ENCODE data around the gene PHOSPHO2. TPM values are rescaled to one million over a fixed set of nuclear protein-coding genes. Genes with fewer than 3 reads are reported as not detected.

Gene PHOSPHO2
- total and polyA plus RNA-seq, 10 of the 15 experiments (the other 5 are each of a cell fraction or from before 2014, with no cell fraction given) = 2.7 to 7.6 (median 4.2) TPM

- TF ChIP-seq RELB (IDR thresholded peaks at IDR 0.05; ENCODE audit: low read depth) (no peak), SUZ12 (IDR thresholded peaks at IDR 0.05; ENCODE audit: unreplicated experiment) (no peak), CREM (IDR thresholded peaks at IDR 0.05; ENCODE audit: low read depth) (no peak), SRF (IDR thresholded peaks at IDR 0.05; ENCODE audit: low read depth in 2 of 2, low read length in 2 of 2) (no peak)
Observed at GRCh38 chr2:169662744-169663143, 31.5 kb upstream of the PHOSPHO2 start (continued).

- H4K20me1 ChIP-seq (ENCODE audit: control insufficient read depth, insufficient read depth) = no peaks in the 10 kb centered on the region
- no TSS peak for BruUV-seq (replicated peaks)
- ChIA-PET CTCF (no interaction called here), SMC1A (ENCODE audit: uncharacterized antibody, unreplicated experiment) (no interaction called here), RAD21 (ENCODE audit: unreplicated experiment) (no interaction called here), POLR2A (no interaction called here)
- ATAC-seq (no peak), DNase-seq (ENCODE audit: low read depth, low spot score) (no peak), FAIRE-seq (no peak)
- H3K4me1 ChIP-seq (ENCODE audit: control insufficient read depth, insufficient read depth, low read length) = no peaks in the 10 kb centered on the region; the same call in 1 of the 2 replicates
- H3K4me3 ChIP-seq = no peak overlapping the region
- WGBS (ENCODE audit: insufficient coverage, insufficient replicate concordance, low lambda C conversion rate, missing lambda C conversion rate) = 10% methylated on average over 3 of the region's 3 CpGs
- no peak overlapping the region for H2AFZ ChIP-seq (ENCODE audit: control insufficient read depth, low read depth, low read length)
- H3K9ac ChIP-seq (ENCODE audit: control insufficient read depth, insufficient read depth, low read length) = no peak overlapping the region
- H3K79me2 ChIP-seq (ENCODE audit: control insufficient read depth, insufficient read depth, low read length) = no peaks in the 10 kb centered on the region
- in situ Hi-C loops (cut with MboI) (no loop called here), intact Hi-C loops (cut with micrococcal nuclease; ENCODE audit: unreplicated experiment) (no loop called here)
- no peak overlapping the region for H3K27ac ChIP-seq (ENCODE audit: control insufficient read depth, insufficient read depth)
- no peaks in the 10 kb centered on the region for H3K27me3 ChIP-seq (replicated peaks in 1 of 2; ENCODE audit: control insufficient read depth in 2 of 2, insufficient read depth in 2 of 2, low read length in 1 of 2)
- no peak overlapping the region for H3K4me2 ChIP-seq (ENCODE audit: control insufficient read depth, insufficient read depth)
- no peaks in the 10 kb centered on the region for H3K9me3 ChIP-seq (replicated peaks; ENCODE audit: control insufficient read depth, insufficient read depth, low read length)
- no peaks in the 10 kb centered on the region for H3K36me3 ChIP-seq (ENCODE audit: control insufficient read depth in 2 of 2, insufficient read depth in 2 of 2, low read length in 1 of 2)
- TF ChIP-seq ZNF217 (IDR thresholded peaks at IDR 0.05) = no peak
- no peak for TF ChIP-seq ESRRA (IDR thresholded peaks at IDR 0.05; ENCODE audit: low read length)
- no peak for TF ChIP-seq USF2 (IDR thresholded peaks at IDR 0.05; ENCODE audit: borderline replicate concordance, low read depth, low read length)
- TF ChIP-seq ZBTB11 (CRISPR knock-in tag; IDR thresholded peaks at IDR 0.05) = no peak
- TF ChIP-seq ZNF687 (IDR thresholded peaks at IDR 0.05) = no peak
- no peak for TF ChIP-seq NR2C1 (IDR thresholded peaks at IDR 0.05)
- no peak for TF ChIP-seq EGR1 (IDR thresholded peaks at IDR 0.05; ENCODE audit: borderline replicate concordance in 1 of 2, low read depth in 2 of 2, low read length in 2 of 2)
- TF ChIP-seq KAT2A (conservative IDR thresholded peaks at IDR 0.05; ENCODE audit: control insufficient read depth, low read depth, low read length) = no peak
- no peak for TF ChIP-seq CBX3 (IDR thresholded peaks at IDR 0.05; ENCODE audit: borderline replicate concordance, low read depth)
- no peak for TF ChIP-seq FOXK2 (IDR thresholded peaks at IDR 0.05)
Observed at GRCh38 chr2:169663247-169663646, 31.0 kb upstream of the PHOSPHO2 start.
